Sciatic nerve (tissue), 2 donors: ENCODE results near the gene MFRP. TPM values are rescaled to one million over a fixed set of nuclear protein-coding genes. Genes with fewer than 3 reads are reported as not detected.

Experiments
- ATAC-seq: fragments of 200-7000 bp; cut with Tn5 transposase; one replicate; pipeline ENCODE4 v1.9.1; 2020; ENCODE audit warnings: mild to moderate bottlenecking, moderate library complexity
- DNase-seq: peaks from one replicate; pipeline ENCODE4 v3.0.0-alpha.2; 2020; ENCODE audit warnings: low spot score
- intact Hi-C: fragments of 100-400 bp; cut with DNase I; formaldehyde crosslinking; loops from one replicate; pipeline ENCODE4 v1.14.2; 2022
- microRNA-seq: library from miRNA; unstranded; fragments of <30 nt; microRNA quantifications from one replicate; pipeline ENCODE4 v1.2.0, GENCODE V29; 2020
- total RNA-seq: library from RNA; stranded (reverse); fragmentation: NEBNext Ultra II Directional; extraction: Animal tissue kit (Norgen Biotek cat#: 25700); gene quantifications from one replicate; pipeline ENCODE4 v1.2.1, GENCODE V29; 2021
- donor health status: DM: no; HTN: no; CAD: no.
- donor health status: DM: no; HTN: no; CAD: no.

The MFRP gene
- total RNA-seq, 1 donor from 2014 or later = not detected

- intact Hi-C loops = no loop called here
- ATAC-seq = no peak
- no peak for DNase-seq
Observed at GRCh38 chr11:119309411-119309810, 37.1 kb downstream of the MFRP start.

- intact Hi-C loops = no loop called here
- no peak for DNase-seq
- no peak for ATAC-seq
Observed at GRCh38 chr11:119307974-119308373, 38.5 kb downstream of the MFRP start.

GRCh38 chr11:119307219-119307618 is 39.3 kb downstream of the MFRP start:
- DNase-seq (no peak), ATAC-seq (peak; percentile 5)
- intact Hi-C loops = no loop called here

GRCh38 chr11:119306373-119306890 is 40.1 kb downstream of the MFRP start:
- DNase-seq = no peak
- peak; percentile 89 for ATAC-seq
- intact Hi-C loops = no loop called here

- ATAC-seq = no peak
- intact Hi-C loops = no loop called here
Observed at GRCh38 chr11:119305556-119306372, 40.7 kb downstream of the MFRP start.

GRCh38 chr11:119303227-119303718 is 43.2 kb downstream of the MFRP start:
- no peak for ATAC-seq
- intact Hi-C loops = no loop called here
- no peak for DNase-seq

More at GRCh38 chr11:119305556-119306372, 40.7 kb downstream of the MFRP start:
- no peak for DNase-seq

GRCh38 chr11:119300198-119300964 is 46.1 kb downstream of the MFRP start:
- intact Hi-C loops = no loop called here
- ATAC-seq (no peak), DNase-seq (no peak)

- no peak for ATAC-seq
- no peak for DNase-seq
- intact Hi-C loops = loop anchor here (10.0 kb wide), 1 partner anchor 95 kb away; the partner anchor contains the start of gene CBL
Observed at GRCh38 chr11:119299416-119299815, 47.1 kb downstream of the MFRP start.

GRCh38 chr11:119298726-119299125 is 47.8 kb downstream of the MFRP start:
- no peak for DNase-seq
- intact Hi-C loops = loop anchor here (10.0 kb wide), 1 partner anchor 94 kb away; the partner anchor contains the start of gene CBL
- ATAC-seq = peak; percentile 76

- no peak for ATAC-seq
- intact Hi-C loops = loop anchor here (10.0 kb wide), 1 partner anchor 93 kb away; the partner anchor contains the start of gene CBL
- DNase-seq = no peak
Observed at GRCh38 chr11:119297938-119298337, 48.6 kb downstream of the MFRP start.

GRCh38 chr11:119295178-119295577 is 51.3 kb downstream of the MFRP start:
- DNase-seq (no peak), ATAC-seq (no peak)
- intact Hi-C loops = loop anchor here (10.0 kb wide), 1 partner anchor 90 kb away; the partner anchor contains the start of gene CBL

GRCh38 chr11:119293461-119293860 is 53.0 kb downstream of the MFRP start:
- no peak for ATAC-seq
- intact Hi-C loops = loop anchor here (10.0 kb wide), 1 partner anchor 89 kb away; the partner anchor contains the start of gene CBL

GRCh38 chr11:119290894-119291497 is 55.5 kb downstream of the MFRP start:
- DNase-seq (no peak), ATAC-seq (no peak)
- intact Hi-C loops = loop anchor here (10.0 kb wide), 1 partner anchor 86 kb away; the partner anchor contains the start of gene CBL

More at GRCh38 chr11:119293461-119293860, 53.0 kb downstream of the MFRP start:
- no peak for DNase-seq

Small RNA genes within 50 kb of the gene (microRNA-seq; reads per million reads assigned to microRNA genes)
- gene MIR6756 = not detected

Other genes with a start within 250 kb of the MFRP start
- 28.9 TPM for gene DPAGT1, start 244.9 kb downstream of the MFRP start, total RNA-seq
- gene C2CD2L, start 239.4 kb downstream of the MFRP start, total RNA-seq = 12.1 TPM
- gene HINFP, start 225.1 kb downstream of the MFRP start, total RNA-seq = 30.4 TPM
- not detected for gene ABCG4, start 197.7 kb downstream of the MFRP start, total RNA-seq
- 13.9 TPM for gene NLRX1, start 178.0 kb downstream of the MFRP start, total RNA-seq
- 0.62 TPM for gene NHERF4, start 161.2 kb downstream of the MFRP start, total RNA-seq
- gene CBL, start 140.4 kb downstream of the MFRP start, total RNA-seq = 31.1 TPM
- 146 TPM for gene MCAM, start 29.6 kb downstream of the MFRP start, total RNA-seq
- 17.4 TPM for gene RNF26, start 12.2 kb downstream of the MFRP start, total RNA-seq
- 27.7 TPM for gene C1QTNF5, start 5.8 kb downstream of the MFRP start, total RNA-seq
- 13.7 TPM for gene USP2, start 35.0 kb upstream of the MFRP start, total RNA-seq
- gene THY1, start 76.5 kb upstream of the MFRP start, total RNA-seq = 3.8 TPM